Stimulated activated CD4-positive, alpha-beta T cell treated with anti-CD3 and anti-CD28 coated beads, Interleukin-4, amount 100 ng/mL, for 48 hours (primary cell): Measurements from ENCODE around the gene PELI2.

ENCODE experiments used
- DNase-seq, 2 donors: peaks; one replicate each; pipeline ENCODE4 v3.0.0-alpha.2; 2020; ENCODE audit warnings: low read depth in 2 of 2

The PELI2 gene

GRCh38 chr14:56119201-56119981 lies 1.2 kb downstream of the PELI2 start:
- peak; percentile 24 to 26 for DNase-seq

GRCh38 chr14:56120091-56120691 lies 2.0 kb downstream of the PELI2 start:
- no peak for DNase-seq

- DNase-seq, result no peak
Observed at GRCh38 chr14:56121816-56122215, 3.6 kb downstream of the PELI2 start.

- DNase-seq, result no peak
Observed at GRCh38 chr14:56122301-56122700, 4.1 kb downstream of the PELI2 start.

- DNase-seq, result no peak
Observed at GRCh38 chr14:56124327-56124726, 6.1 kb downstream of the PELI2 start.

- no peak for DNase-seq
Observed at GRCh38 chr14:56125772-56126636, 7.8 kb downstream of the PELI2 start.

GRCh38 chr14:56126637-56126913 lies 8.4 kb downstream of the PELI2 start:
- DNase-seq, result no peak

GRCh38 chr14:56127156-56127555 lies 8.9 kb downstream of the PELI2 start:
- no peak for DNase-seq

- DNase-seq, result no peak
Observed at GRCh38 chr14:56129092-56129491, 10.9 kb downstream of the PELI2 start.

- DNase-seq, result no peak
Observed at GRCh38 chr14:56129933-56130332, 11.7 kb downstream of the PELI2 start.

GRCh38 chr14:56131004-56131864 lies 13.0 kb downstream of the PELI2 start:
- no peak for DNase-seq

GRCh38 chr14:56131865-56132833 lies 13.9 kb downstream of the PELI2 start:
- no peak for DNase-seq

- no peak for DNase-seq
Observed at GRCh38 chr14:56133547-56133946, 15.3 kb downstream of the PELI2 start.

GRCh38 chr14:56135001-56135400 lies 16.8 kb downstream of the PELI2 start:
- no peak for DNase-seq

- no peak for DNase-seq
Observed at GRCh38 chr14:56135668-56136067, 17.5 kb downstream of the PELI2 start.

- no peak for DNase-seq
Observed at GRCh38 chr14:56136571-56137452, 18.6 kb downstream of the PELI2 start.

GRCh38 chr14:56137453-56137807 lies 19.2 kb downstream of the PELI2 start:
- DNase-seq, result no peak

- no peak for DNase-seq
Observed at GRCh38 chr14:56137849-56138248, 19.6 kb downstream of the PELI2 start.

GRCh38 chr14:56138928-56139327 lies 20.7 kb downstream of the PELI2 start:
- no peak for DNase-seq

- DNase-seq, result no peak
Observed at GRCh38 chr14:56142314-56142713, 24.1 kb downstream of the PELI2 start.
